Neuron (in vitro differentiated cells): ENCODE results near the gene CUL4A.
"Not testable (repeated sequence)": the region's sequence is repeated elsewhere in the genome, so short reads cannot be mapped to it uniquely, and the experiment has no call there.

Experiments
- H2AFZ ChIP-seq: one replicate; pipeline ENCODE4 v1.6.1; 2013; ENCODE audit warnings: low read depth, mild to moderate bottlenecking, inconsistent platforms, low read length, moderate library complexity
- H3K27me3 ChIP-seq: one replicate; pipeline ENCODE4 v1.6.1; 2013; ENCODE audit warnings: low read length; ENCODE audit not compliant: insufficient read depth
- H3K36me3 ChIP-seq: one replicate; pipeline ENCODE4 v1.6.1; 2013; ENCODE audit warnings: low read length; ENCODE audit not compliant: insufficient read depth
- H3K4me1 ChIP-seq: one replicate; pipeline ENCODE4 v1.6.1; 2013; ENCODE audit warnings: low read length; ENCODE audit not compliant: insufficient read depth
- H3K4me3 ChIP-seq: 2 replicates; pipeline ENCODE4 v1.5.1; 2013; ENCODE audit warnings: mild to moderate bottlenecking, low read length, moderate library complexity
- H3K9me3 ChIP-seq: one replicate; pipeline ENCODE4 v1.6.1; 2013; ENCODE audit warnings: low read length

Gene CUL4A

GRCh38 chr13:113299951-113300350 lies 90.5 kb downstream of the CUL4A start:
- peaks cover 13% of the 10 kb centered on the region for H3K4me1 ChIP-seq

GRCh38 chr13:113302986-113303385 lies 93.6 kb downstream of the CUL4A start:
- H3K36me3 ChIP-seq: peaks cover 4% of the 10 kb centered on the region
- no peaks in the 10 kb centered on the region for H3K9me3 ChIP-seq
- H2AFZ ChIP-seq: no peak overlapping the region
- H3K4me3 ChIP-seq: no peak overlapping the region
- peaks cover 6% of the 10 kb centered on the region for H3K4me1 ChIP-seq
- H3K27me3 ChIP-seq: no peaks in the 10 kb centered on the region

More at GRCh38 chr13:113299951-113300350, 90.5 kb downstream of the CUL4A start:
- H3K9me3 ChIP-seq: no peaks in the 10 kb centered on the region
- H2AFZ ChIP-seq: no peak overlapping the region
- H3K4me3 ChIP-seq: no peak overlapping the region
- H3K27me3 ChIP-seq: no peaks in the 10 kb centered on the region
- H3K36me3 ChIP-seq: peaks cover 2% of the 10 kb centered on the region

GRCh38 chr13:113304121-113304520 lies 94.7 kb downstream of the CUL4A start:
- Histone ChIP-seq H3K4me3 (no peak overlapping the region), H3K4me1 (no peaks in the 10 kb centered on the region), H3K36me3 (peaks cover 6% of the 10 kb centered on the region), H3K27me3 (no peaks in the 10 kb centered on the region), H3K9me3 (no peaks in the 10 kb centered on the region), H2AFZ (no peak overlapping the region)

- H3K27me3 ChIP-seq: no peaks in the 10 kb centered on the region
- H2AFZ ChIP-seq: no peak overlapping the region
- no peaks in the 10 kb centered on the region for H3K9me3 ChIP-seq
Measured at GRCh38 chr13:113305208-113305607, 95.8 kb downstream of the CUL4A start.

GRCh38 chr13:113307491-113307890 lies 98.1 kb downstream of the CUL4A start:
- Histone ChIP-seq H2AFZ (no peak overlapping the region), H3K27me3 (no peaks in the 10 kb centered on the region), H3K4me3 (no peak overlapping the region), H3K9me3 (no peaks in the 10 kb centered on the region), H3K36me3 (peaks cover 25% of the 10 kb centered on the region), H3K4me1 (no peaks in the 10 kb centered on the region)

More at GRCh38 chr13:113305208-113305607, 95.8 kb downstream of the CUL4A start:
- Histone ChIP-seq H3K36me3 (peaks cover 10% of the 10 kb centered on the region), H3K4me1 (no peaks in the 10 kb centered on the region), H3K4me3 (no peak overlapping the region)

- no peaks in the 10 kb centered on the region for H3K4me1 ChIP-seq
- H3K27me3 ChIP-seq: no peaks in the 10 kb centered on the region
- H3K4me3 ChIP-seq: no peak overlapping the region
- H2AFZ ChIP-seq: no peak overlapping the region
- H3K36me3 ChIP-seq: peaks cover 27% of the 10 kb centered on the region
- H3K9me3 ChIP-seq: no peaks in the 10 kb centered on the region
Measured at GRCh38 chr13:113309473-113309872, 100.1 kb downstream of the CUL4A start.

- not testable (repeated sequence) for H3K4me3 ChIP-seq, H2AFZ ChIP-seq, H3K27me3 ChIP-seq, H3K4me1 ChIP-seq, H3K9me3 ChIP-seq
- peaks cover 38% of the 10 kb centered on the region for H3K36me3 ChIP-seq
Measured at GRCh38 chr13:113314112-113314511, 104.7 kb downstream of the CUL4A start.

- H3K27me3 ChIP-seq, H2AFZ ChIP-seq, H3K4me3 ChIP-seq, H3K4me1 ChIP-seq, H3K9me3 ChIP-seq: not testable (repeated sequence)
- H3K36me3 ChIP-seq: peaks cover 42% of the 10 kb centered on the region
Measured at GRCh38 chr13:113314895-113315470, 105.6 kb downstream of the CUL4A start.

- Histone ChIP-seq H3K27me3 (no peaks in the 10 kb centered on the region), H3K4me1 (no peaks in the 10 kb centered on the region), H2AFZ (no peak overlapping the region), H3K9me3 (no peaks in the 10 kb centered on the region), H3K4me3 (no peak overlapping the region), H3K36me3 (peaks cover 46% of the 10 kb centered on the region)
Measured at GRCh38 chr13:113315992-113316391, 106.6 kb downstream of the CUL4A start.
